GM21528 (cell line): ENCODE measurements around the gene CCBE1.
A peak's percentile ranks its signal among the peaks of the same experiment; 100 is the strongest.

ENCODE experiments used
- ATAC-seq: cut with Tn5 transposase; IDR thresholded peaks from one replicate; pipeline ENCODE4 v1.9.1; 2021; ENCODE audit warnings: mild to moderate bottlenecking, moderate library complexity; ENCODE audit not compliant: unreplicated experiment, low FRiP score

CCBE1 gene

DNA sequence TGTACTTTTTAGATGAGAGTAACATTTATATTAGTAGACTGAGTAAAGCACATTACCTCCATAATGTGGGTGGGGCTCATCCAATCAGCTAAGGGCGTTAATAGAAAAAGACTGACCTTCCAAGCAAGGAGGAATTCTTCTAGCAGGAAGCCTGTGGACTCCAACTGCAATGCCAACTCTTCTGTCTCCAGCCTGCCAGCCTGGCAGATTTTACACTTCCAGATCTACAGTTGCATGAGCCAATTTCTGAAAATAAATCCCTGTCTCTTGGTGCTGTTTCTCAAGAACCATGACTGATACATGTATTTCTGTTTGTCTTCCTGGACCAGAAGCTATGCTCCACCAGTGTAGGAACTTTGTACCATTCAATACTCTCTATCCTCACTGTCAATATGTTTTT is 269.2 kb downstream of the CCBE1 start:
- ATAC-seq: no peak

DNA sequence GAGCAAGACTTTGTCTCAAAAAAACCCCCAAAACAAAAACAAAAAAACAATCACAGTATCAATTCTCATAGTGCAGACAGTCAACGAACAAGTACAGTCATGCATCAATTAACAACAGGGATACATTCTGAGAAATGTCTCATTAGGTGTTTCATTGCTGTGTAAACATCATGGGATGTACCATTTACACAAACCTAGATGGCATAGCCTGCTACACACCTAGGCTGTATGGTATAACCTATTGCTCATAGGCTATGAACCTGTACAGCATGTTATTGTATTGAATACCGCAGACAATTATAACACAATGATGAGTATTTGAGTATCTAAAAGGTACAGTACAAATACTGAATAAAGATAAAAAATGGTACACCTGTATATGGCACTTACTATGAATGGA is 270.4 kb downstream of the CCBE1 start:
- no peak for ATAC-seq

DNA sequence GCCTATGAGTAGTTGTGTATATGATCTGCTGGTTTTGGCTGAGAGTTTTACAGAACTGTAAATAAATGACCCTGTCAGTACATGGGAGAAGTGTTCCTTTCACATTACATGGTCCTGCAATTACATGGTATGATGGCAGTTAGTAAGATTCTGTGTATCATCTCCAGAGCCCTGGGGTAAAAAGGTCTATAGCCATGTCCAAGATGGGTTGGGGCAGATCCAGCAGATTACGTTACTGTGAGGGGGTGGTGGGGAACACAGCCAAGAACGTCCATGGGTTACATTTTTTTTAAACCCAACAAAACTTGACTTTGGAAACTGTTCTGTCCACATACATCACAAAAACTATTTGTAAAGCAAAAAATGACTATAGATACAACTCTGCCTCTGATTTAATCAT is 274.0 kb downstream of the CCBE1 start:
- ATAC-seq: no peak

DNA sequence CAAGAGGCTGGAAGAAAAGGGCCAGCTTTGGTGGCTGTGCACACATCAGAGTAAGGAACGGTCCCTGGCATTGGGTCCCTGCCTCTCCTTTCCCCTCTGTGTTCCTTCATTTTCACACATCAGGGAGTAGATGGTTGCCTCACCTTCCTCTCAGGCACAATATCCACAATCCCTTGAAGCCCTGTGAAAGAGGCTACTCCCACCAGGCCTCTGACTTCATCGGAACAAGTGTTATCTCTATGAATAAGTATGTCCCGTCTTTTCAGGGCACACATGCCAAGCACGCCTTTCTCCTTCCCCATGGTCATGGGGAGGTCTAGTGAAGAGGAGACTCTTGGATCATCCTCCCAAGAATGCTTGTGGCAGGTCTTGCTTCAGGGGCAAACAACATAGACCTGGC is 277.0 kb downstream of the CCBE1 start:
- ATAC-seq: no peak

DNA sequence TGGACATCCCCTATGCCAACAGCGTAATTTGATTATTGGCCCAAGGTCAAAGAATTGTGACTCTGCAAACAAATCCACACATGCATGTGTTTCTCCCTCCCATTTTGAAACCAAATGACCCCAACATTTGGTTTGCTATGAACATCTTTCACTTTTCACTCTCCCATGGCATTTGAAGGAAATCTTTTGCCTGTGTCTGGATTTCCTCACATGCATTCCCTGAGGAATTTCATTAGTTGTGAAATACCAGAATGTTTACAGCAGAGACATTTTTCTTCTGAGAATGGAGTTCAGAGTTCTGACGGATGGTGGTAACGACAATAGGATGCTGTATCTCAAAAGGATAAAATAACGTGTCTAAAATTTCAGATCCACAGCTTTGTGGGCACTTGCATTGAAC is 277.8 kb downstream of the CCBE1 start:
- ATAC-seq: no peak

DNA sequence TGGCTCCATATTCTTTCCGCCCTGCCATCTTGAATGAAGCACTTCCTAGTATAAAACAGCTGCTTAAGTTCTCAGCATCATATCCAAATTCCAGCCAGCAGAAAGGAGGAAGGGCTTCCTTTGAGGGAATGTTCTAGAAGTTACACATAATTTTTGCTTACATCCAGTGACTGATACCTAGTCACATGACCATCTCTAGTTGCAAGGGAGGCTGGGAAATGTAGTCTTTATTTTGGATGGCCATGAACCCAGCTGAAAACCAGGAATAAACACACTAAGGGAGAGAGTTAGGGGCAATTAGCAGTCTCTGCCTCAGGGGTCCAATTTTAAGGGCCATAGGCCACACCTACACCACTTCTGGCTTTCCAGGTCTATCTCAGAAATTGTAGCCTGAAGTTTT is 280.4 kb downstream of the CCBE1 start:
- no peak for ATAC-seq

DNA sequence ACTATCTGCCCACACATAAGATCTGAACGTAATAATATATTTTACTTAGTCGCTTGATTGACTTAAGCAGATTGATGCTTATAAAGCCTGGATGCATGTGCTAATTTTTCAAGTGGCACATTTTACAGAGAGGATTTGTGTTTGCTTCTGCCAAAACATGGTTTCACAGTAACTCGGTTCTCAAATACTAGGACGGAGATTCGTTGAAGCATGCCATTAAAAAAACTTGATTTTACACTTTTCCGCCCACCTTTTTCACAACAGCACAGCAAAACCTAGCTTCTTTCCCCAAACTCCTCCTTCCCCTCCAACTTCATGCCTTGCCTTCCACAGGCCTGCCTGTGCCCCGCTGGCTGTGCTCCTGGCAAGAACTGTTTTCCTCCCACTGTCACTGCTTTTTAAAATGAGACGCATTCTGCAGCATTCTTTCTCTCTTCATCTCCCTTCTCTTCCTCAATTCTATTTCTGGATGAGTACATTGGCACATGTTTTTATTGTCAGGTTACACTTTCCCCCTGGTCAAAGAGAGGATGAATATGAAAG is 283.0 kb downstream of the CCBE1 start:
- ATAC-seq: no peak

DNA sequence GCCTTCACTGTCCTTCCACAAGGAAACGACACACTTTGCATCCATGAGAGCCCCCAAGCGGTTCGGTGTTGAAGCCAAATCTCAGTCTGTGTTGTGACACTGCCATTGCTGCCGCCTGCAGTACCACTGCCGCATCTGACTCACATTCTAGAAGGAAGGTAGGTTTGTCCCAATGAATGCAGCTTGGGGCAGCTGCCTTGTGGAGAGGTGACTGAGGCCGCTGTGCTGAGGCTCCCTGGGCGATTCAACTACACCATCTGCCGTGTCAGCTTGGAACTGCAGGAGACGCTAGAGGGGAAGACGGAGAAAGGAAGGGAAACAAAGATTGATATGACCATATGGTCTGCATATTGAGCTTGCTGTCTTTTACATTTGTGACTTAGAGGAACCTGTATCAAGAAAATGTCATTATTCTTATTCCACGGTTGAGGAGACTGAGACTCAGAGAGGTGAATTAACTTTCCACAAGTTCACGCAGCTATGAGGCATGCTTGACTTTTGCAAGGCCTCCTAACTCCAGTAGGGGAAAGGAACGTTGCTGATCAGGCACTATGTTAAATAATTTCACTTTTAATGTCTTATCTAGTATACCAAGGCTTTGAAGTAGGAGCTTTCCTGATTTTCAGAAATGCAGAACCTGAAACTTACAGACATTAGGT is 294.7 kb downstream of the CCBE1 start:
- ATAC-seq: peak; percentile 96

DNA sequence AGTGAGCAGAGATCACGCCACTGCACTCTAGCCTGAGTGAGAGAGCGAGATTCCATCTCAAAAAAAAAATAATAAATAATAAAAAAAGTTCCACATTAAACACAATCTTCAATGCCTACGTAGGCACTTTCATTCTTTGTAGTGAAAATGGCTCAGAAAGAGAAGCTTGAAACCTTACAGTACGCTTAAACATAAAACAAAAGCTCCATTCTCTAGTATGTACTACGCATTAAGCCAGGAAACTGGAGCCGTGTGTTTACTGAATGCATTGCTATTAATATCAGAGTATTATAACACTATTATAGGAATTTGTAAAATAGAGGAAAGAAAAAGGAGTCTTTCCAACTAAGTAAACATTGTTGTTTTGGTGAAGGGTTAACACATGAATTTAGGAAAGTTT is 296.8 kb downstream of the CCBE1 start:
- no peak for ATAC-seq

DNA sequence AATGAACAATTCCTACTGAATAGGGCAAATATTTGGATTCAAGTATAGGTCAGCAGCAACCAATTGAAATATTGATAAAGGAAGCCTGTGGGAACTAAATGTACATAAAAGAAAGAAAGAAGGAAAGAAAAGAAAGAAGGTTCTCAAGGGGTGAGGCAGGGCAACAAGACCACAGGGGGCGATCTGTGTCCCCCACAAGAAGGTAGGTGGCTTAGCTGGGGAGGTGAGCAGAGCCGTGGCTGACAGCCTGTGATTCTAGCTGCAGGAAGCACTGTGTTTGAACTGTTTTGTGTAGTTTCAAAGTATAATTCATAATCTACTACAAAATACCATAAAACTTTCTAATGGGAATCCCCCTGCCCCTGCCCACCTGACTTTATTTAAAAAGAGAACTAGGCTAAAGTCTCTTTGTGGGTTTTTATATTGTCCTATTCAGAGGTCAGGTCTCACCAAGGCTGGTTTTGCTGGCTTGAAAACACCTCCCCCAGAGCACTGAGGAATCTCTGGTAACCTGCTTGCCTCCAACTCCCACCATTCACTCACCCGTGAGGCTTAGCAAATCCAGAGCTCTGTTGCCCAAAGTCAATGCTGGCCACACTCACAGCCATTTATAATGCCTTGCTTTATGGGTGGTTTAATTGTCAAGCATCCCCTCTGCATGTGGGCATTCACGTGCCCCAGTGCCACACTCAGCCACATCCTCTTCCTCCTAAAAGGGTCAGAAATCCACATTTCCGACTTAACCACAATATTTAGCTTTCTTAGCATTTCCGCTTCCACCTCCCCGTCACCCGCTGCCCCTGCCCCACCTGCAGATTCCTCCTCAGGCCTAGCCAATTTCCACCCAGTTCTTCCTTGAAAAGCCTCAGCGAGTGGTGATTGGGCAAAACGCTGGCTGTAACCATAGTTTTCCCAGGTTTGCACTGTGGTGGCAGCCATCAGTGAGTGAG is 301.7 kb downstream of the CCBE1 start:
- no peak for ATAC-seq

DNA sequence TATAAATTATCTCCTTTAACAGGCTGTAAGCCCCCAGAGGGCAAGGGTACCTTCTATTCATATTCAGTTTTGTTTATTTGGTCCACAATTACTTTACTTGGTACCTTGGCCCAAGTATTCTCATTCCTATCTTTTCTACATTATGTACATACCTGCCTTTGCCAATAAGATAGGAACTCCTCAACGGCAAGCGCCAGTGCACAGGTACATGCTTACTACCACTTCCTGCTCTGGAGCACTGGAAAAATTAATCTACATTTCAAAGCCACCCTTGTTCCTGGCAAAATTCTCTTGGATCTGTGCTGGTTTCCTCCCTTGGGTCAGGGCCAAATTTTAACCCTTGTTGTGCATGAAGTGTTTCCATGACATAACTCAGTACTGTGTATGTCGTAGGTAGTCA is 303.8 kb downstream of the CCBE1 start:
- no peak for ATAC-seq

DNA sequence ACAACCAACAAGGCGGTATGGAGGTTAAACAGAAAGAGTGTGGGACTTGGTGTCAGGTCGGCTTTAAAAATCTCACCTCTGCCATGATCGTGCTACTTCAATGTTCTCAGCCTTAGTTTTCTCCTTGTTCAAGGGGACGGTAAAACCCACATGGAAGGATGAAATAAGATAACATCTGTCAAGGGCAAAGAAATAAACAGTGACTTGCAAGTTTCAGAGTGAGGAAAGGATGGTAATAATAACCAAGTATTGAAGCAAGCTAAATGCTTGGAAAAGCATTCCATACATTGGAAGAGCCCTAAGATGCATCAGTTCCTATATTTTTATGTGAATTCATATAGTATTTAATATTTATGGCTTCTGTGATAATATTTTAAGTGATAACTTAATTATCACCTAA is 308.4 kb downstream of the CCBE1 start:
- ATAC-seq: no peak

DNA sequence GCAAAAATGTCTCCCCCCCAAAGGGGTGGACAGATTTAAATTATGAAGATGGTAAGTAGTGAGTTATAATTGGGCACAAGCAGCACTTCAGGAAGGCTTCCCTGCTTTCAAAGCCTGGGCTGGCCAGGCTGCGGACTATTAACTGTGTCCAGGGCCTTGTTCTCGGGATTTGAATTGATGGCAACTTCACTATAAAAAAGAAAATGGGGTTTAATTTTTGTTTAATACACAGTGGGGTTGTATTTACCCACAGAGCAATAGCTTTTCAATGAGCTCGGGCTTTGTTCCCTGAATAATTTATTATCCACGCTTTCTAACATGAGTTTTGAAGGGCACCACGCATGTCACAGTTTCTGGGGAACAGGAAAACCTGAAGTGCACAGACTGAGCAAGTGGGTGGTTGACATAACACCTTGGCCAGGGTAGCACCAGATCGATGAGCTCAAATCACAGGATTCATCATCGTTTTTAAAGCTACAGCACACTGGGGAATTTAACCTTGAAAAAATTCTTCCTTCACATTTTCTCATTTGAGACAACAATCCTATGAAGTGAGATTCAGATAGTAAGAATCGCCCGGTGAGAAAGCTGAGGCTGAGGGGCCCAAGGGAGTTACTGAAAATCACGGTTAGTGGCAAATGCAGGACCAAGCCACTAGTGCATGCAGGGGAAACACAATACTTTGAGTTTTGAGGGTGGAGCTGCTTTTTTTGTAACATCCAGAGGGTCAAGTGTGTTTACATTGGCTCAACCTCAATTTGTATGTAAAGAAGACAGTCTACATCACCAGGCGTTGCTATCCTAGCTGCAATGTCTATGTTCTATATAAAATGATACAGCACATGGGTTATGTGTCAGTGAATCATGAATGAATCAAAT is 309.3 kb downstream of the CCBE1 start:
- ATAC-seq: no peak

DNA sequence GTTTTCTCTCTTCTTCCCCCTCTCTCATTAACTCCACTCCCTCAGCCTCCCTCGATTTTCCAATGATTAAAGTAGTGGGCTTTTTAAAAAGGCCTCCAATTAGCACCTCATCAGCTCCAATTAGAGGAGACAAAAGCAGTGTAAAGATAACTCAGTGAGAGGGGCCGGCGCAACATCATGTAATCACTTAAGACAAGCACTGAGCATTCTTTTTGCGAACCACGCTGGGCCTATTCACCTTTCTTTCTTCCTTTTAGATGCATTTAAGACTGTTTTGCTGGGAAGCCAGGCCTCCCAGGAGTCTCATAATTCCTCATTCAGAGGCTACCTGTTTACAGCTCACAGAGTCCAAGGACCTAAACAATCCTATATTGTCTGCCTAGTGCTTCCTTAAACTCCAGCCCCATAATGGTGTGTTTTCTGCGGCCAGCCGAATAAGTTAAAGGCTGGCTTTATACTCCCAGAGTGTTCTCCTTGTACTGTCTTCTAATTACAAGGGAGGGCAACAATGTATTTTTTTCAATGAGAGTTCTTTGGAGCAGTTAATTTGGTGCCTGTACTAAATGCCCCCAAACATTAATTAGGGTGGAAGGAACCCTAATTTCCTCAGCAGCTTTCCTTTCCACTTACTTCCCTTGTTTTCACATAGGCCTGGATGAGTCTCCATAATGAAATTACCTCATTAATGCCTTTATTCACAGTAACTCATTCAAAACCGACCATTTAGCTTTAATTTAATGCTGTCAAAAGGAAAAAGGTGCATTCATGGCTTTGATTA is 310.1 kb downstream of the CCBE1 start:
- ATAC-seq: no peak

DNA sequence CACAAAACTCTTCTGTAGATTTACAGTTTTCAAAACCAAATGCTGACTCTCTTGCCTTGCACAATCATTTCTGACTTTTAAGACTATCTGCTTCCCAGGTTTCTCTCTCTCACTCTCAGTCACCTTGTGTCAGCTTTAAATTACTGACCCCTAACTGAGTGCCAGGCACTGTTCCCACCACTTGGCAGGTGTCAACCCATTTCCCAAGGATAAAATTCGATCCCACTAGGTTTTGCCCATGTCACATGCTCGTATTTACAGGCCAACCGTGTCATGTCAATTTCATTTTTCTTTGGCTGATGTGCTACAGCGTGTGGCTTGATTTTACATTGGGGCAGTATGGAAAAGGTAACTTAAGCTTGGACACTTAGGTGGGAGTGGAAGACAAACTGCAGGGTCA is 312.0 kb downstream of the CCBE1 start:
- no peak for ATAC-seq

DNA sequence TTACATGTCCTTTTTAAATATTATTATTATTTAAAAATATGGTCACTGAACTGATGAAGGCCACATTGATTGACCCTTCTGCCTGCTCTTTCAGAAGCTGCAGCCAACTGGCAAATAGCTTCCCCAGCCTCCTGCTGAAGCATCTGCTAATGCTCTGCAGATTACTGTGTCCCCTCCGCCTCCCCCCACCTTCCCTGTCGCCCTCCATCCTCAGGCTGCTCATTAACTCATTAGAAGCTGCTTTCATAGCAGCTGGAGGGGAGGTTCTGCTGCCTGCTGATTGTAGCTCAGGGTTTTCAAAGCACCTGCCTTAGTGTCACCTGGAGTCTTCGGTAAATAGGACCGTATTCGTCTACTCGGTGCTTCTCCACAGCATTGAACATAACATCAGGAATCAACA is 313.4 kb downstream of the CCBE1 start:
- no peak for ATAC-seq

DNA sequence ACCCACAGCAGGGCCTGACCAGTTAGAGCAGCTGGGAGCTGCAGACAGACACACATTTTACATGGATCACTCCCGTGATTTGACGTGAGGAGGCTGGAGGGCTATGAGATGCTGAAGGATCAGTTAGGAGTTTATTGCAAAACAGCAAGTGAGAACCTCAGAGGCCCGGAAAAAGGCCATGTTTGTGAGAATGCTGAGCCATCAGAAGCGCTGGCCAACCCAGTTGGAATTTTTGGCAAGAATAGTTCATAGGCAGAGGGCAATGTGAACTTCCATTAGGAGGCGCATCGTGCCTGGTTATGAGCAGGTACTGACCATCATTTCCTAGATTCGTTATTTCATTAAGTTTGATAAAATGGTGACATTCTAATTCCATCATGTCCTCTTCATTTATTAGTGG is 314.8 kb downstream of the CCBE1 start:
- ATAC-seq: no peak

DNA sequence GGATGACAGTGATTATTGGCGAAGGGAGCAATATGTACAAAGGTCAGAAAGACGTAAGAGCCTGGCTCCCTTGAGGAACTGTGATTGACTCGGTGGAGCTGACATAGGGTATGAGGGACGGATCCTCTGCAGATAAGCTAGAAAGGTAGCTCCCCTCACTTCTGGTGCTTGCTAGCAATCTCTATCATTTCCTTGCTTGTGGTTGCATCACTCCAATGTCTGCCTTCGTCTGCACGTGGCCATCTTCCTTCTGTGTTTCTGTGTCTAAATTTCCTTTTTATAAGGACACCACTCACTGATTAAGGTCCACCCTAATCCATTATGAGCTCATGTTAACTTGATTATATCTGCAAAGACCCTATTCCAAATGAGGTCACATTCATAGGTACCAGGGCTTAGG is 315.3 kb downstream of the CCBE1 start:
- no peak for ATAC-seq
